Measurements from ENCODE around the gene CNPPD1.
A peak's percentile ranks its signal among the peaks of the same experiment; 100 is the strongest.

Gene CNPPD1

DNA sequence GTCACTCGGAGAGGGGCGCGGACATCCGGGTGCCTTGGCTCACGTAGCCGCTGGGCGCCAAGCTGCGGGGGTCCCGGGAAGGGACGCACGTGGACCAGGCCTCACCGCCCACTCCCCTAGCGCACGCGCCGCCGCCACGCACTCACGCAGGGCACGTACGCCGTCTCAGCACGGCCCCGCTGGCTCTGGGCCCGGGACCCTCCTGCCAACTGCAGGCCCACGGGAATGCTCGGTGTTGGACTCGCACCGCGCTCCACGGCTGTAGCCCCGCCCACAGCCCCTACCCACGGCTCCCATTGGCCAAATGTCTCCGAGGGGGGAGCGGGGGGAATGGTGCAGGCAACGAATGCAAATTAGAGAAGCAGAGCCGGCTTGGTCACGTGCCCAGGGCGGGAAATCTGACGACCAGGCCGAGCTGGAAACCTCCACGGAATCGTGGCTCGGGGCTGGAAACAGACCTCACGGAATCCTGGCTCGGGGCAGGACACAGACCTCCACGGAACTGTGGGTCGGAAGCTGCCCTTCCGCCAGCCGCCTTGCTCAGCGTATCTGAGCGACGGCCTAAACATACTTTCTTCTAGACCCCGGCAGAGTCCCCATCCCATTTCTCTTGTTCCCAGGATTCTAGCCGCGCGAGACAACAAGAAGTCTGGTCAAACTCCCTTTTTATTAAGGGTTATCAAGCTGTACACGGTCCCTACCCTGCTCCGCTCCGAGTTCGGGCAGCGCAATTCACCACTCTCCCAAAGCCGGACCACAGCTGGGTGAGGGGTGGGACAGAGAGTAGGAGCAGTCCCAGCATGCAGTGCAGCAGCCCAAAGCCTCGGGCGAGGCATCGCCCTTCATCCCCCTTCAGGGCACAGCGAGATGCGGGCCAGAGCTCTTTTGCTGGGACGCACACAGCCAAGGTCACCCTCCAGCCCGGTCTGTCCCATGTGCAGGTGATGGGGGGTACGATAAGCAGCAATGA is 42.3 kb upstream of the CNPPD1 start, which contains the start of gene ABCB6:
Gene ABCB6, minus strand, starts transcription at position 227 of the 970 bp plus-strand sequence. CDS start 285 bp downstream, outside the sequence.
- H3K4me3 ChIP-seq (ENCODE audit: low read depth, low read length): peak within 1 kb of the TSS; percentile 85
- peak; percentile 92 for DNase-seq (ENCODE audit: low read depth)
- TF ChIP-seq, protein P1, sequence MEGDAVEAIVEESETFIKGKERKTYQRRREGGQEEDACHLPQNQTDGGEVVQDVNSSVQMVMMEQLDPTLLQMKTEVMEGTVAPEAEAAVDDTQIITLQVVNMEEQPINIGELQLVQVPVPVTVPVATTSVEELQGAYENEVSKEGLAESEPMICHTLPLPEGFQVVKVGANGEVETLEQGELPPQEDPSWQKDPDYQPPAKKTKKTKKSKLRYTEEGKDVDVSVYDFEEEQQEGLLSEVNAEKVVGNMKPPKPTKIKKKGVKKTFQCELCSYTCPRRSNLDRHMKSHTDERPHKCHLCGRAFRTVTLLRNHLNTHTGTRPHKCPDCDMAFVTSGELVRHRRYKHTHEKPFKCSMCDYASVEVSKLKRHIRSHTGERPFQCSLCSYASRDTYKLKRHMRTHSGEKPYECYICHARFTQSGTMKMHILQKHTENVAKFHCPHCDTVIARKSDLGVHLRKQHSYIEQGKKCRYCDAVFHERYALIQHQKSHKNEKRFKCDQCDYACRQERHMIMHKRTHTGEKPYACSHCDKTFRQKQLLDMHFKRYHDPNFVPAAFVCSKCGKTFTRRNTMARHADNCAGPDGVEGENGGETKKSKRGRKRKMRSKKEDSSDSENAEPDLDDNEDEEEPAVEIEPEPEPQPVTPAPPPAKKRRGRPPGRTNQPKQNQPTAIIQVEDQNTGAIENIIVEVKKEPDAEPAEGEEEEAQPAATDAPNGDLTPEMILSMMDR (IDR thresholded peaks at IDR 0.05; ENCODE audit: insufficient read depth, low read depth, low read length, missing control alignments): no peak

DNA sequence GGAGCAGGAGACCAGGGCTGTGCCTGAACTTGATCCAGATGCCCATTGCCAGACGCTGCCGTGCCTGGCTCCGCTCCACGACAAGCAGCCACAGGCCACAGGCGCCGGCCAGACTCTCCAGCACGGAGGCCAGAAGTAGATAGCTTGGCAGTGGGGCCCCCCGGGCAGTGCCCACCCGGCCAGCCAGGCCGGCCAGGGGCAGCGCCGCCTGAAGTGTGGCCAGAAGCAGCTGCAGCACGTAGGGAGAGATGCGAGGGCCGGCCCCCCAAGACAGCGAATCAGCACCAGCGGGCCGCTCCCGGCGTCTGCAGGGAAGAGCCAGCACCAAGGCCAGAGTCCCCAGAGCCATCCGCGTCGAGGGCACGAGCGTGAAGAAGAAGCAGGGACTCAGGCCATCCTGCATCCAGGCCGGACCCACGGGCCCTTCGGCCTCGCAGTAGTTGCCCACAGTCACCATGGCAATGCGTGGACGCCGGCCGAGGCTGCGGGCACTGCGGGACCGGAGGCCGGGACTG is 41.5 kb upstream of the CNPPD1 start:
- DNase-seq (ENCODE audit: low read depth): no peak
- TF ChIP-seq, protein P1 (IDR thresholded peaks at IDR 0.05; ENCODE audit: insufficient read depth, low read depth, low read length, missing control alignments): no peak
- H3K4me3 ChIP-seq (ENCODE audit: low read depth, low read length): peak overlapping the region; percentile 85

DNA sequence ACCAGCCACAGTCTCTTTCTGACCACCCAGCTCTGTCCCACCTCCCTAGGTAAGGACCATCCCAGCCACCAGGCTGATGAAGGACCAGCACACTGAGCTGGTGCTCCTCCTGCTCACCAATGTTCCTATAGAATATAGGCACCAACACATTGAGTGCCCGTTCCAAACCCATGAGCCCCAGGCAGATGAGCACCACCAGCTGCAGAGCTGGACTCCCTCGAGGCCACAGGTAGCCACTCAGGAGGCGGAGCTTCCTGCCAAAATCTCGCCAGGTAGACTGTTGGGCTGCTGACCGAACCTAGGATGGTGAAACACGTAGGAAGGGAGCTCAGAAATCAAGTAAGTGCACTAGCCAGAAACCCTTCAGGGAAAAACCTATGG is 39.8 kb upstream of the CNPPD1 start:
- no peak overlapping the region for H3K4me3 ChIP-seq (ENCODE audit: low read depth, low read length)
- DNase-seq (ENCODE audit: low read depth): no peak
- TF ChIP-seq, protein P1 (IDR thresholded peaks at IDR 0.05; ENCODE audit: insufficient read depth, low read depth, low read length, missing control alignments): no peak

DNA sequence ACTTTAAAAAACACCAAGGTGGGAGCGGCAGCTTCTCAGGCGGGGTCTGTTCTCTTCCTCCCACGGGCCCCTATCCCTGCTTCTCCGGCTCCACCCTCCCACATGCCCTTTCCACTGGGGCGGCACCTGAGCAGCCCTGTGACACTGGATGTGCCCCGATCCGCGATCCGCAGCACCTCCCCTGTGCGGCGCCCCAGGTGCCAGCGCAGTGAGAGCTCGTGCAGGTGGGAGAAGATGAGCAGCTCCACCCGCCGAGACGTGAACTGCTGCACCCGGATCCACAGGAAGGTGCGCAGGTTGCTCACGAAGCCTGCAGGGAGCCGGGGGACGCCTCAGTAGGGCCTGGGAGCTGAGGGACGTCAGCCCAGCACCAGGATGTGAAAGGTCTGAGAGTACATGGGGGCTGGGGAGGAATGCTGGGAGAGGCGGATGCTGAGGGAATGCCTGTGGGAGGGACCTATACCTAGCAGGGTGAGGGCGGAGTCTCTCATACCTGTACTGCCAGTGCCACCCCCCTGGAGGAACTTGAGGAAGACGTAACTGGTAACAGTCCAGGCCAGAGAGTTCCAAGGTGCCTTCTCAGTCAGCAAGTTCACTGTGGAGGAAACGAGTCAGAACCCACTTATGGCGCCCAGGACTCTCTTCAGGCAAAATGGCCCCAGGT is 39.3 kb upstream of the CNPPD1 start:
- DNase-seq (ENCODE audit: low read depth): no peak
- no peak overlapping the region for H3K4me3 ChIP-seq (ENCODE audit: low read depth, low read length)
- TF ChIP-seq, protein P1 (IDR thresholded peaks at IDR 0.05; ENCODE audit: insufficient read depth, low read depth, low read length, missing control alignments): no peak

DNA sequence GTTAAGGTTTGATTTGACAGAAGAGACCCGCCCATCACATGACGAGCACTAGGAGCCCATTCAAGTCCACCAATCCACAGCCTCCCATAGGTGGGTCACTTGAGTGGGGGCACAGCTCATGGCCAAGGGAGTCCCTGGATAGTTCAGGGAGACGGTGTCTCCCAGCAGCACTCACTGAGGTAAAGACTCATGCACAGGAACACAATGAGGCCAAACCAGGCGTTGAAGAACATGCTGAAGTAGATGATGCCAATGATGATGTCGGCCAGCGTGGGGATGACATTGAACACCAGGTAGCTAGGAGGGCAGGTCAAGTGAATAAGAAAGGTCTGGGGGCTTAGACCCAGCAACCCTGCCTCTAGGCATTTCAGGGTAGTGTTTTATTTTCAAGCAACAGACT is 38.1 kb upstream of the CNPPD1 start:
- TF ChIP-seq, protein P1 (IDR thresholded peaks at IDR 0.05; ENCODE audit: insufficient read depth, low read depth, low read length, missing control alignments): no peak
- H3K4me3 ChIP-seq (ENCODE audit: low read depth, low read length): no peak overlapping the region
- DNase-seq (ENCODE audit: low read depth): no peak

DNA sequence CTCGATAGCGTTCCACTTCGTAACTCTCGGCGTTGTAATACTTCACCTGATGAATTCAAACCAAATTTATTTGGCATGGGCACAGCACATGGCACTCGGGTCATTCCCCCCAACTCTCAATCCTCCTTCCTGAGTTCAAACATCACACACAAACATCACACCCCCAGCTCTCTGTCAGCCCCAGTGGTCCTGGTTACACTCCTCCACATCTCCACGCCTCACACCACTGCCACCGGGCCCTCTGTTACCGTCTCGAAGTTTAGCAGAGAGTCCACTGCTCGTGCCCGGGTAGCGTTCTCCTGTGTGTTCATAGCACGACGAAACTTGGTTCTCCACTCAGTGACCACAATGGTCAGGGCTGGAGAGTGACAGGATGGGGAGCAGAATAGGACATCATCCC is 37.4 kb upstream of the CNPPD1 start:
- no peak overlapping the region for H3K4me3 ChIP-seq (ENCODE audit: low read depth, low read length)
- no peak for DNase-seq (ENCODE audit: low read depth)
- TF ChIP-seq, protein P1 (IDR thresholded peaks at IDR 0.05; ENCODE audit: insufficient read depth, low read depth, low read length, missing control alignments): no peak
